ENCODE measurements around the gene TRAF3.
"Not testable (repeated sequence)": the region's sequence is repeated elsewhere in the genome, so short reads cannot be mapped to it uniquely, and the experiment has no call there.

Gene TRAF3

DNA sequence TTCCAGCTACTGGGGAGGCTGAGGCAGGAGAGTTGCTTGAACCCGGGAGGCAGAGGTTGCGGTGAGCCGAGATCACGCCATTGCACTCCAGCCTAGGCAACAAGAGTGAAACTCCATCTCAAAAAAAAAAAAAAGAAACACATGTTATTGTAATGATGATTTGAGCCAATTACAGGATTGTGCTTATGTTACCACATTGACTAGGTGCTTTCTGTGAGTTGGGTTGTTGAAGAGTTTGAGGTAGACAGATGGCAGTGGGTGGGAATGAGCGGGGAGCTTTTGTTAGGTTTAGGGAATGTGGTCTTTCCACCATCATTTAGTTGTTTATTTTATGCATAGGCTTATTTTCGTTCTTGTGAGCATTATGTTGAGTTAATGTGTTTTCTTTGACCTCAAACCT lies 45.6 kb downstream of the TRAF3 start:
- H3K4me1 Mint-ChIP-seq: peaks cover 84% of the 10 kb centered on the region
- H3K9me3 Mint-ChIP-seq, H3K27me3 Mint-ChIP-seq, H3K4me3 Mint-ChIP-seq, ATAC-seq: not testable (repeated sequence)
- H3K27ac Mint-ChIP-seq: peak overlapping the region; percentile 73
- H3K36me3 Mint-ChIP-seq: peaks cover 24% of the 10 kb centered on the region

GRCh38 chr14:102823546-102823945 lies 46.3 kb downstream of the TRAF3 start:
- no peak overlapping the region for H3K27ac Mint-ChIP-seq
- peaks cover 84% of the 10 kb centered on the region for H3K4me1 Mint-ChIP-seq
- H3K27me3 Mint-ChIP-seq: no peaks in the 10 kb centered on the region
- no peak overlapping the region for H3K4me3 Mint-ChIP-seq
- no peaks in the 10 kb centered on the region for H3K9me3 Mint-ChIP-seq
- ATAC-seq: no peak
- H3K36me3 Mint-ChIP-seq: peaks cover 24% of the 10 kb centered on the region

GRCh38 chr14:102824832-102825231 lies 47.6 kb downstream of the TRAF3 start:
- Mint-ChIP-seq H3K27ac (peak overlapping the region; percentile 80), H3K9me3 (no peaks in the 10 kb centered on the region), H3K27me3 (no peaks in the 10 kb centered on the region), H3K36me3 (peaks cover 29% of the 10 kb centered on the region), H3K4me3 (no peak overlapping the region), H3K4me1 (peaks cover 84% of the 10 kb centered on the region)
- no peak for ATAC-seq

- H3K27ac Mint-ChIP-seq: peak overlapping the region; percentile 80
- ATAC-seq: peak; percentile 69
- peaks cover 31% of the 10 kb centered on the region for H3K36me3 Mint-ChIP-seq
- H3K27me3 Mint-ChIP-seq: no peaks in the 10 kb centered on the region
- no peaks in the 10 kb centered on the region for H3K9me3 Mint-ChIP-seq
- peak overlapping the region; percentile 44 for H3K4me3 Mint-ChIP-seq
- H3K4me1 Mint-ChIP-seq: peaks cover 85% of the 10 kb centered on the region
These were observed 48.3 kb downstream of the TRAF3 start for GRCh38 chr14:102825307-102826095.

DNA sequence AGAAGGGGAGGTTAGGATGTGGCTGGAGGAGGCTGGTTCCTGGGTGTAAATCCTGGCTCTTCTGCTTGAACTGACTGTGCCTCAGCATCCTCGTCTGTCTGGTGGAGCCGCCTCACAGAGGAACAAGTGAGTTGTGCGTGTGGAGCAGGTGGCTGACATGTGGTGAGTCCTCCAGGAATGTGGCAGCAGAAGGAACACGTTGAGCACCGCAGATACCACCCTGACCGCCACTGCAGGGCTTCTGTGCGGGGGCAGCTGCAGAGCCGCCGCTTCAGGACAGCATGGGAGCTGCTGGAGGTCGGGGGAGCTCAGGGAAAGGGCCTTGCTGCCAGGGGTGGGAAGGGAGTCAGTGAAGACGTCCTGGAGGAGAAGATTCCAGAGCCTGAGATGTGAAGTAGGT lies 48.9 kb downstream of the TRAF3 start:
- Mint-ChIP-seq H3K4me1 (peaks cover 90% of the 10 kb centered on the region), H3K27ac (peak overlapping the region; percentile 80), H3K4me3 (peak overlapping the region; percentile 44), H3K36me3 (peaks cover 37% of the 10 kb centered on the region), H3K9me3 (no peaks in the 10 kb centered on the region), H3K27me3 (no peaks in the 10 kb centered on the region)
- peak; percentile 16 for ATAC-seq

DNA sequence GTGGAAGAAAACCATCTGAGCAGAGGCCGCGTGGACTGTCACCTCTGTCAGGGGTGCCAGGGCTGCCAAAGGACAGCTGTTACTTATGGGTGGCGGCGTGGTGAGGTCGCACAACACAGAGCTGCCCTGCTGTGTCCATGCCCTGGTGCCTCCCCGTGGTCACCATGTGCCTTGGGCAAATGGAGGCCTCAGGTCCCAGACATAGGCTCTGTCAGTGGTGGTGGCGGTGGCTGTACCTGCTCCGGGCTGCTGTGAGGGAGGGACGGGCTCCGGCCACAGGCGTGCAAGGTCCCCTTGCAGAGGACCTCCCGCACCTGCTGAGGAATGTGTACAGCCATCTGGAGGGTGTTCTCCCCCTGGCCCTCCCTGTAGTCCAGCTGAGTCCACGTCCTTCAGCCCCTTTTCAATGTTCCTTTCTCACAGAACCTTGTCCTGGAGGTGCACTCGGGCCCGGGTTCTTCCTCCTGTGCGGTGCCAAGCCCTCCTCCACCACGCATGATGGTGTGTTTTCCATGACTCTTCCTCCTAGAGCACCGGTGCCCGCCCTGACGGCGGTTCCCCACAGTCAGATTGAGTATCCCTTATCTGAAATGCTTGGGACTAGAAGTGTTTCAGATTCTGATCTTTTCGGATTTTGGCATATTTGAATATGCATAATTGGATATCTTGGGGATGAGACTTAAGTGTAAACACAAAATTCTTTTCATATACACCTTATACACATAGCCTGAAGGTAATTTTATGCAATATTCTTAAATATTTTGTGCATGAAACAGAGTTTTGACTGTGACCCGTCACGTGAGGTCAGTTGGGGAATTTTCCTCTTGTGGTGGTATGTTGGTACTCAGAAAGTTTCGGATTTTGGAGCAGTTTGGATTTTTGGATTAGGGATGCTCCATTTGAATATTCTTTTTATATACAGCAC lies 49.8 kb downstream of the TRAF3 start:
- Mint-ChIP-seq H3K9me3 (no peaks in the 10 kb centered on the region), H3K36me3 (peaks cover 43% of the 10 kb centered on the region), H3K4me3 (peak overlapping the region; percentile 43), H3K27ac (peak overlapping the region; percentile 80), H3K27me3 (no peaks in the 10 kb centered on the region), H3K4me1 (peaks cover 90% of the 10 kb centered on the region)
- ATAC-seq: no peak

DNA sequence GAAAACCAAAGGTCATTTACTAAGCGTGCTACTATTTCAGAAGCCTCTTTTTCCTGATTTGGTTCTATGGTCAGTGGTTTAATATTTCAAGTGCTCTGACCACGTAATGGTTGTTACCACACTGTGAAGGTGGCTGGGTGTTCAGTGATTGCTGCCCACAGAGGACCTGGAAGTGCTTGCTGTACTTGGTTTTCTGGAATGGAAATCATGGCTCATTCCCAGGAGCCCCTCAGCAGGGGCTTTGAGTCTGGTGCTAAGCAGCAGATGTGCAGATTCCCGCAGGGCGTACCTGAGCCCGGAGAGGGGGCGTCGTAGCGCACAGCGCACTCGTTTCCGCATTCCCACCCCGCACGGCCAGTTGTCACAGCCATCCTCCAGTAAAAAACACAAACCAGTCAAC lies 50.5 kb downstream of the TRAF3 start:
- Mint-ChIP-seq H3K27me3 (no peaks in the 10 kb centered on the region), H3K9me3 (no peaks in the 10 kb centered on the region), H3K27ac (no peak overlapping the region), H3K4me3 (no peak overlapping the region), H3K4me1 (peaks cover 87% of the 10 kb centered on the region), H3K36me3 (peaks cover 46% of the 10 kb centered on the region)
- ATAC-seq: no peak

GRCh38 chr14:102828151-102828550 lies 50.9 kb downstream of the TRAF3 start:
- H3K4me1 Mint-ChIP-seq: peaks cover 87% of the 10 kb centered on the region
- H3K27me3 Mint-ChIP-seq: no peaks in the 10 kb centered on the region
- peaks cover 46% of the 10 kb centered on the region for H3K36me3 Mint-ChIP-seq
- no peak for ATAC-seq
- peak overlapping the region; percentile 43 for H3K27ac Mint-ChIP-seq
- no peak overlapping the region for H3K4me3 Mint-ChIP-seq
- no peaks in the 10 kb centered on the region for H3K9me3 Mint-ChIP-seq

DNA sequence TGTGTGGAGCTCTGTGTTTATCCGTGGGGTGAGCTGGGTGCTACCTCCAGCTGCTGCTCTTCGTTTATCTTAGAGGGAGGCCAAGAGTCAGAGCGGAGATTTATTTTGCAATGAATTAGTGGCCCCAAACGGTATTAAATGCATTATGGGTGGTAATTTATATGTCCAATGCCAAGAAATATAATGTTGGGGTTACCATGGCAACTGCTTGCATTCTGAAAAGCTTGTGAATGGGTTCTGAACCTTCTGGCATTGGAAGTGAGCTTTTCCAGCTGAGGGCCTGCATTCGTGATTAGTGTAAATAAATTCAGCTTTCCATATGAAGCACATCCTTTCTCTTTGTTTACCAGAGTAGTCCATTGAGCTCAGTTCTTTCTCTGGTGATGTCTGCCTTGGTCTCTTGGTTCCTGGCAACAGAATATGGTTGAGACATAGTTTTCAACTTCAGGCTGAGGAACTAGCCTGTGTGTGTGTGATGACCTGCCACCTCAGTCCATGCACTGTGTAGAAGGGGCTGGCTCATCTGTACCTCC lies 51.8 kb downstream of the TRAF3 start:
- Mint-ChIP-seq H3K27me3 (no peaks in the 10 kb centered on the region), H3K4me3 (no peak overlapping the region), H3K4me1 (peaks cover 79% of the 10 kb centered on the region), H3K9me3 (no peaks in the 10 kb centered on the region), H3K36me3 (peaks cover 50% of the 10 kb centered on the region), H3K27ac (peak overlapping the region; percentile 43)
- ATAC-seq: no peak

DNA sequence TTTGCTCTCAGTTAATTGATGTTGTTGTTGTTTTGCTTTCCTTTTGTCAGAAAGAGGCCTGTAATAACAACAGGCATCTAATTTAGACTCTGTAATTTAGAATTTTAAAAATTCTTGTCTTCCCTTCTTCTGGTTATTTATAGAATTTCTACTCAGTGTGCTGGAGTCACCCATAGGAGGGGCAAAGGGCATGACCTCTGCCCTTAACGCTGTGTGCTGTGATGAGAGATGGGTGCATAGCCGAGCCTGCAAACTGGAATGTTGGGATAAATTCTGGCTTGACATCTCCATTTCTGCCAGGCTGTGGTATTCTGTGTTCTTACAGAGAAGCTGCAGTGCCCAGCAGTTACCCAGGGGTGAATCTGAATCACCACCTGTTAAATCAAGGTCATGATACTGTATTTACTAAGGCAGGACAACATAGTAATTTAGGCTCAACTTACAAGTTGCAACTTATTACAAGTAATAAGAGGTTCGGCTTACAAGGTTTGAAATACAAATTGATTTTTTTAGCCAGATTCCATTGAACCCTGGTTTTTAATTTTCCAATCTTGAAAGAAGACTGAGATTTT lies 53.3 kb downstream of the TRAF3 start:
- peak overlapping the region; percentile 66 for H3K27ac Mint-ChIP-seq
- H3K4me1 Mint-ChIP-seq: peaks cover 74% of the 10 kb centered on the region
- H3K9me3 Mint-ChIP-seq: no peaks in the 10 kb centered on the region
- no peak overlapping the region for H3K4me3 Mint-ChIP-seq
- peaks cover 60% of the 10 kb centered on the region for H3K36me3 Mint-ChIP-seq
- ATAC-seq: no peak
- no peaks in the 10 kb centered on the region for H3K27me3 Mint-ChIP-seq

- Mint-ChIP-seq H3K27me3 (no peaks in the 10 kb centered on the region), H3K4me1 (peaks cover 69% of the 10 kb centered on the region), H3K36me3 (peaks cover 54% of the 10 kb centered on the region), H3K9me3 (no peaks in the 10 kb centered on the region), H3K27ac (peak overlapping the region; percentile 66), H3K4me3 (no peak overlapping the region)
- ATAC-seq: peak; percentile 24
These were observed 54.0 kb downstream of the TRAF3 start for GRCh38 chr14:102831163-102831804.

DNA sequence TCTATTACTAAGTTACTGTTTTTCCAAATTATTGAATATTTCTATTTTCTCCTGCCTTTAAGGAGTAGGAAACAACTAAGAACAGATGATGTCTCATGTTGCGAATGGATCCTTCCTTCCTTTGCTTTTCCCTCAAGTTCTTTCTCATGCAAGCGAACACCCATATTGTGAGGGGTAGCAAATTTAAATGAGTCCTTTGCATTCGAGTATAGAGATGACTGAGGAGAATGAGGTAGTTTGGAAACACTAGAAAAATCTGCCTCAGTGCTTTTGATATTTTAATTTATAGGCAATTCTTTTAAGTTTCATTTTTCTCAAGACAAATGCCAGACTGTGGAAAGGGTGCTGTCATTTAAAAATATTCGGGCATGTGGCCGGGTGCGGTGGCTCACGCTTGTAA lies 56.1 kb downstream of the TRAF3 start:
- Mint-ChIP-seq H3K36me3 (peaks cover 67% of the 10 kb centered on the region), H3K4me1 (peaks cover 49% of the 10 kb centered on the region), H3K4me3 (no peak overlapping the region), H3K9me3 (no peaks in the 10 kb centered on the region), H3K27me3 (no peaks in the 10 kb centered on the region), H3K27ac (no peak overlapping the region)
- no peak for ATAC-seq

DNA sequence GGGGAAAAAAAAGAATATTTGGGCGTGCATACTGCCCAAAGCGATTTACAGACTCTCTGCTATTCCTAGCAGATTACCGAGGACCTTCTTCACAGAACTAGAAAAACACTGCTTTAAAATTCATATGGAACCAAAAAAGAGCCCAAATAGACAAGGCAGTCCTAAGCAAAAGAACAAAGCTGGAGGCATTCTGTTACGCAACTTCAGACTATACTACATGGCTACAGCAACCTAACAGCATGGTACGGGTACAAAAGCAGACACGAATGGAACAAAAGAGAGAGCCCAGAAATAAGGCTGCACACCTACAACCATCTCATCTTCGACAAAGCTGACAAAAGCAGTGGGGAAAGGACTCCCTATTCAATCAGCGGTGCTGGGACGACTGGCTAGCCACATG lies 56.7 kb downstream of the TRAF3 start:
- no peak for ATAC-seq
- Mint-ChIP-seq H3K36me3 (peaks cover 71% of the 10 kb centered on the region), H3K27ac (no peak overlapping the region), H3K4me3 (no peak overlapping the region), H3K9me3 (no peaks in the 10 kb centered on the region), H3K27me3 (no peaks in the 10 kb centered on the region), H3K4me1 (peaks cover 43% of the 10 kb centered on the region)

DNA sequence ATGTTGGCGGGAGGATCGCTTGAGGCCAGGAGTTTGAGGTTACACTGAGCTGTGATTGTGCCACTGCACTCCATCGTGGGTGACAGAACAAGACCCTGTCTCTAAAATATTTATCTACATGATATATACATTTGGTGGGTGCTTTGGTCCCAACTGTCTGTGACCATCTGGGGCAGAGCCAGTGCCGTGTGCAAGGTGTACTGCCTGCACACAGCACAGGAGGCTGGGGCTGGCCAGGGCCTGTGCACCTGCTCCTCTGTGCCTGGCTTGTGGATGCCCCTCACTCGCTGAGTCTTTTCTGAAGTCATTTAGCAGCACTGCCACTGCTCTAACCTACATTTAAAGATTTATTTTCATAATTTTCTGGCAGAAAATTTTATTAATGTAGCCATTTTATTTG lies 58.7 kb downstream of the TRAF3 start:
- H3K27me3 Mint-ChIP-seq: no peaks in the 10 kb centered on the region
- ATAC-seq: no peak
- no peak overlapping the region for H3K27ac Mint-ChIP-seq
- peaks cover 26% of the 10 kb centered on the region for H3K4me1 Mint-ChIP-seq
- H3K4me3 Mint-ChIP-seq: no peak overlapping the region
- no peaks in the 10 kb centered on the region for H3K9me3 Mint-ChIP-seq
- peaks cover 63% of the 10 kb centered on the region for H3K36me3 Mint-ChIP-seq

GRCh38 chr14:102837120-102837519 lies 59.9 kb downstream of the TRAF3 start:
- not testable (repeated sequence) for H3K4me3 Mint-ChIP-seq, H3K27me3 Mint-ChIP-seq, H3K9me3 Mint-ChIP-seq, H3K27ac Mint-ChIP-seq, ATAC-seq
- Mint-ChIP-seq H3K4me1 (peaks cover 17% of the 10 kb centered on the region), H3K36me3 (peaks cover 67% of the 10 kb centered on the region)

All from stimulated activated memory B cell treated with anti-CD40 and anti-IgM and Interleukin-4, amounts not matched to agents 10 μg/mL and 1 μg/mL and 100 μg/mL, for 72 hours (primary cell).